ENCODE measurements around the gene TDRD9. TPM values are rescaled to one million over a fixed set of nuclear protein-coding genes. Genes with fewer than 3 reads are reported as not detected.

Gene TDRD9
- total RNA-seq, 1 experiment from 2014 or later = not detected

GRCh38 chr14:104019029-104019428 is 90.8 kb downstream of the TDRD9 start:
- DNase-seq (ENCODE audit: extremely low read depth, low read depth) = no peak

GRCh38 chr14:104019806-104020205 is 91.5 kb downstream of the TDRD9 start:
- DNase-seq (ENCODE audit: extremely low read depth, low read depth) = no peak

- DNase-seq (ENCODE audit: extremely low read depth, low read depth) = no peak
Measured at GRCh38 chr14:104020471-104020870, 92.2 kb downstream of the TDRD9 start.

- DNase-seq (ENCODE audit: extremely low read depth, low read depth) = no peak
Measured at GRCh38 chr14:104023325-104024055, 95.2 kb downstream of the TDRD9 start.

GRCh38 chr14:104025534-104025933 is 97.3 kb downstream of the TDRD9 start:
- no peak for DNase-seq (ENCODE audit: extremely low read depth, low read depth)

- DNase-seq (ENCODE audit: extremely low read depth, low read depth) = no peak
Measured at GRCh38 chr14:104026024-104026423, 97.8 kb downstream of the TDRD9 start.

GRCh38 chr14:104030958-104031357 is 102.7 kb downstream of the TDRD9 start:
- no peak for DNase-seq (ENCODE audit: extremely low read depth, low read depth)

- DNase-seq (ENCODE audit: extremely low read depth, low read depth) = no peak
Measured at GRCh38 chr14:104031384-104031783, 103.1 kb downstream of the TDRD9 start.

- no peak for DNase-seq (ENCODE audit: extremely low read depth, low read depth)
Measured at GRCh38 chr14:104034976-104035699, 106.9 kb downstream of the TDRD9 start.

GRCh38 chr14:104036212-104036611 is 108.0 kb downstream of the TDRD9 start:
- no peak for DNase-seq (ENCODE audit: extremely low read depth, low read depth)

- no peak for DNase-seq (ENCODE audit: extremely low read depth, low read depth)
Measured at GRCh38 chr14:104037074-104037473, 108.8 kb downstream of the TDRD9 start.

GRCh38 chr14:104037903-104038302 is 109.6 kb downstream of the TDRD9 start:
- no peak for DNase-seq (ENCODE audit: extremely low read depth, low read depth)

- DNase-seq (ENCODE audit: extremely low read depth, low read depth) = no peak
Measured at GRCh38 chr14:104039214-104039613, 111.0 kb downstream of the TDRD9 start.

GRCh38 chr14:104040539-104040938 is 112.3 kb downstream of the TDRD9 start:
- no peak for DNase-seq (ENCODE audit: extremely low read depth, low read depth)

GRCh38 chr14:104041430-104042104 is 113.3 kb downstream of the TDRD9 start:
- no peak for DNase-seq (ENCODE audit: extremely low read depth, low read depth)

GRCh38 chr14:104044016-104044415 is 115.8 kb downstream of the TDRD9 start:
- DNase-seq (ENCODE audit: extremely low read depth, low read depth) = no peak

- no peak for DNase-seq (ENCODE audit: extremely low read depth, low read depth)
Measured at GRCh38 chr14:104047761-104048160, 119.5 kb downstream of the TDRD9 start.

- DNase-seq (ENCODE audit: extremely low read depth, low read depth) = no peak
Measured at GRCh38 chr14:104048758-104049507, 120.7 kb downstream of the TDRD9 start.

GRCh38 chr14:104049576-104050240 is 121.5 kb downstream of the TDRD9 start:
- DNase-seq (ENCODE audit: extremely low read depth, low read depth) = no peak

- no peak for DNase-seq (ENCODE audit: extremely low read depth, low read depth)
Measured at GRCh38 chr14:104051092-104051813, 123.0 kb downstream of the TDRD9 start.
